GM12878 (cell line): ENCODE measurements around the gene COL19A1. TPM values are rescaled to one million over a fixed set of nuclear protein-coding genes. Genes with fewer than 3 reads are reported as not detected.

Experiments
- ATAC-seq: fragments of 200-7000 bp; cut with Tn5 transposase; 3 replicates; pipeline ENCODE4 v1.9.1; 2020; ENCODE audit warnings: mild to moderate bottlenecking, moderate library complexity
- BruUV-seq: library from RNA; stranded (reverse); fragments of 400-500 nt; replicated peaks from 2 replicates; lab custom pipeline; 2021; lab: Mats Ljungman, UMichigan
- CTCF ChIA-PET: fragments of 300-600 bp; sonication (Branson Sonifier 250); formaldehyde crosslinking; extraction: SDS; loops from one replicate; lab custom pipeline; 2021; ENCODE audit warnings: inconsistent platforms; lab: Yijun Ruan, JAX
- POLR2A ChIA-PET: fragments of 350-600 bp; formaldehyde crosslinking; extraction: SDS; loops from one replicate; lab custom pipeline; 2021; ENCODE audit warnings: inconsistent platforms; lab: Charles Lee
- RAD21 ChIA-PET: fragments of 300-600 bp; sonication (Branson Sonifier 250); formaldehyde crosslinking; loops from one replicate; lab custom pipeline; 2023; ENCODE audit warnings: antibody characterized with exemption; ENCODE audit not compliant: unreplicated experiment; lab: Charles Lee
- SMC1A ChIA-PET: fragments of 300-600 bp; sonication (Branson Sonifier 250); formaldehyde crosslinking; loops from one replicate; lab custom pipeline; 2023; ENCODE audit not compliant: unreplicated experiment, uncharacterized antibody; lab: Charles Lee
- DNase-seq: peaks from one replicate; pipeline ENCODE4 v3.0.0-alpha.2; 2011; ENCODE audit warnings: low read depth, low spot score
- FAIRE-seq: peaks from 3 replicates; lab custom pipeline; 2011; peaks lifted over from hg19 to GRCh38; lab: Jason Lieb, UNC
- H2AFZ ChIP-seq: 2 replicates; pipeline ENCODE4 v1.6.0; 2011; ENCODE audit warnings: low read depth, low read length, control low read depth; ENCODE audit not compliant: control insufficient read depth
- H3K27ac ChIP-seq: 2 replicates; pipeline ENCODE4 v1.5.1; 2011; ENCODE audit warnings: control low read depth; ENCODE audit not compliant: control insufficient read depth, insufficient read depth
- H3K27me3 ChIP-seq, 2 experiments: replicated peaks in 1 of 2; 2 replicates each; pipeline versions ENCODE4 v1.6.0 to v1.6.1; 2011; ENCODE audit warnings: low read length in 1 of 2; ENCODE audit not compliant: control insufficient read depth in 2 of 2, insufficient read depth in 2 of 2
- H3K36me3 ChIP-seq, 2 experiments: 2 replicates each; pipeline ENCODE4 v1.5.1; 2011; ENCODE audit warnings: low read length in 1 of 2; ENCODE audit not compliant: control insufficient read depth in 2 of 2, insufficient read depth in 2 of 2
- H3K4me1 ChIP-seq: 2 replicates; pipeline ENCODE4 v1.6.1; 2011; ENCODE audit warnings: mild to moderate bottlenecking, low read length, moderate library complexity, mixed read lengths; ENCODE audit not compliant: control insufficient read depth, insufficient read depth
- H3K4me2 ChIP-seq: 2 replicates; pipeline ENCODE4 v1.6.0; 2011; ENCODE audit warnings: control low read depth; ENCODE audit not compliant: control insufficient read depth, insufficient read depth
- H3K4me3 ChIP-seq: fragments of 200-600 bp; sonication (generic); 2 replicates; pipeline ENCODE4 v1.5.1; 2016
- H3K79me2 ChIP-seq: 2 replicates; pipeline ENCODE4 v1.6.0; 2011; ENCODE audit warnings: low read length; ENCODE audit not compliant: control insufficient read depth, insufficient read depth
- H3K9ac ChIP-seq: 2 replicates; pipeline ENCODE4 v1.8.0; 2011; ENCODE audit warnings: low read length, control low read depth, mixed read lengths; ENCODE audit not compliant: control insufficient read depth, insufficient read depth
- H3K9me3 ChIP-seq: replicated peaks from 3 replicates; pipeline ENCODE4 v1.5.1; 2011; ENCODE audit warnings: mild to moderate bottlenecking, low read length; ENCODE audit not compliant: control insufficient read depth, insufficient read depth
- H4K20me1 ChIP-seq: 2 replicates; pipeline ENCODE4 v1.6.0; 2011; ENCODE audit not compliant: control insufficient read depth, insufficient read depth
- ATF7 ChIP-seq: fragments of 450-650 bp; IDR thresholded peaks from 2 replicates; pipeline ENCODE4 v1.6.1; 2016; ENCODE audit warnings: low read depth, mild to moderate bottlenecking
- CHD1 ChIP-seq: IDR thresholded peaks from 2 replicates; pipeline ENCODE4 v1.6.1; 2012; ENCODE audit warnings: low read depth, low read length, improper control_type of control experiment
- DPF2 ChIP-seq: fragments of 450-650 bp; IDR thresholded peaks from 2 replicates; pipeline ENCODE4 v1.6.1; 2017; ENCODE audit warnings: mild to moderate bottlenecking
- FOXK2 ChIP-seq: fragments of 450-650 bp; IDR thresholded peaks from 2 replicates; pipeline ENCODE4 v1.6.1; 2017; ENCODE audit warnings: mild to moderate bottlenecking, moderate library complexity
- HDGF ChIP-seq: fragments of 450-650 bp; IDR thresholded peaks from 2 replicates; pipeline ENCODE4 v1.6.1; 2016; ENCODE audit warnings: antibody characterized with exemption
- IKZF2 ChIP-seq, 2 experiments: fragments of 450-650 bp; IDR thresholded peaks; 2 replicates each; pipeline ENCODE4 v1.6.1; 2017; ENCODE audit warnings: mild to moderate bottlenecking in 2 of 2, moderate library complexity in 2 of 2
- NFYB ChIP-seq: IDR thresholded peaks from 2 replicates; pipeline ENCODE4 v1.6.1; 2011; ENCODE audit warnings: low read depth, mild to moderate bottlenecking, low read length, improper control_type of control experiment, moderate library complexity; ENCODE audit not compliant: insufficient read depth
- NR2F1 ChIP-seq: fragments of 450-650 bp; conservative IDR thresholded peaks from 2 replicates; pipeline ENCODE4 v1.6.1; 2017; ENCODE audit warnings: mild to moderate bottlenecking
- SMAD5 ChIP-seq: IDR thresholded peaks from 2 replicates; pipeline ENCODE4 v1.6.1; 2016; ENCODE audit warnings: antibody characterized with exemption, low read depth
- ZBED1 ChIP-seq: IDR thresholded peaks from 2 replicates; pipeline ENCODE4 v1.6.1; 2016; ENCODE audit warnings: borderline replicate concordance
- WGBS: methylation state at CpG from one replicate; pipeline ENCODE4 v1.1.6; 2016; ENCODE audit warnings: low lambda C conversion rate; ENCODE audit not compliant: insufficient replicate concordance, insufficient coverage; ENCODE audit errors: missing lambda C conversion rate; 5-methylcytosine and 5-hydroxymethylcytosine counted together
- in situ Hi-C: fragments of 300-500 bp; cut with MboI; formaldehyde crosslinking; loops from 9 replicates; pipeline ENCODE4 v1.14.3; 2018; ENCODE audit warnings: mixed read lengths
- intact Hi-C: fragments of 100-400 bp; cut with micrococcal nuclease; formaldehyde crosslinking; loops from one replicate; pipeline ENCODE4 v1.14.2; 2022; ENCODE audit not compliant: unreplicated experiment
- polyA plus RNA-seq, 11 experiments: library from polyadenylated mRNA; depleted of rRNA in 4 of 11; unstranded in 6 of 11; stranded (reverse) in 5 of 11; fragments of >200 nt; fragmentation: Nextera tagmentation in 4 of 11; fragmentation: Illumina TruSeq in 1 of 11; extraction: Ambion mirVana in 4 of 11; extraction: Trizol in 1 of 11; gene quantifications; 1 replicate in 1 of 11; 2 replicates in 10 of 11; pipeline versions ENCODE4 v1.2.1 to v1.2.3, GENCODE V29; 2011 to 2016; ENCODE audit warnings: inconsistent platforms in 2 of 11, missing spikeins in 2 of 11, low read depth in 1 of 11
- total RNA-seq, 4 experiments: library from RNA; depleted of rRNA in 3 of 4; stranded (reverse); fragments of >200 nt in 3 of 4; fragmentation: Illumina TruSeq in 1 of 4; extraction: Trizol in 1 of 4; gene quantifications; 2 replicates each; pipeline versions ENCODE4 v1.2.1 to v1.2.3, GENCODE V29; 2013 to 2021
- TF ChIP-seq, protein P1 (sequence below): fragments of 450-650 bp; IDR thresholded peaks from 2 replicates; pipeline ENCODE4 v1.6.1; 2016; ENCODE audit warnings: mild to moderate bottlenecking
- TF ChIP-seq, protein P2 (sequence below): fragments of 450-650 bp; IDR thresholded peaks from 2 replicates; pipeline ENCODE4 v1.6.1; 2016; ENCODE audit warnings: mild to moderate bottlenecking, moderate library complexity, borderline replicate concordance

Gene COL19A1
- total and polyA plus RNA-seq, 10 of the 15 experiments (the other 5 are each of a cell fraction or from before 2014, with no cell fraction given) = 1.1 to 13.5 (median 4.1) TPM

DNA sequence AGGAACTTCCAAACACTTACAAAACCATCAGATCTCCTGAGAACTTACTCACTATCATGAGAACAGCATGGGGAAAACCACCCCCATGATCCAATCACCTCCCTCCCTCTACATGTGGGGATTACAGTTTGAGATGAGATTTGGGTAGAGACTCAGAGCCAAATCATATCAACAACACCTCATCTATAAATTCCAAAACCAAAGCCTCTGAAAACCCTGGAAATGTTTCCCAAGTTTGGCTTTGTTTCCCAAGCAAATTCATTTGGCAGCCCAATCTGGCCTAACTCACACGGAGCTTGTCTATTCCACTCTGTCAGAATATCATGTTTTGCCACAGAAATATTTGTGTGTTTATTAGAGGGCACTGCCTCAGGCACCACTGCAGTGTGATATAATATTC lies 293.9 kb downstream of the COL19A1 start:
- ChIA-PET RAD21 (no interaction called here), POLR2A (no interaction called here), CTCF (interaction anchor here (1.0 to 1.8 kb wide), 4 partner anchors 11 to 322 kb away, joined by 3 to 6 read pairs (median 3); no protein-coding TSS in a partner anchor), SMC1A (interaction anchor here (1.2 kb wide), 1 partner anchor 321 kb away, joined by 5 read pairs; no protein-coding TSS in a partner anchor)
- 100% methylated on average over 1 of the region's 1 CpG for WGBS
- ATAC-seq = no peak
- intact Hi-C loops = no loop called here
- Histone ChIP-seq H3K9me3 (no peaks in the 10 kb centered on the region), H2AFZ (no peak overlapping the region), H3K36me3 (no peaks in the 10 kb centered on the region; a peak in 3 of 4 replicates), H3K9ac (no peak overlapping the region), H3K4me2 (no peak overlapping the region), H4K20me1 (no peaks in the 10 kb centered on the region), H3K27ac (no peak overlapping the region), H3K4me3 (no peak overlapping the region), H3K79me2 (no peaks in the 10 kb centered on the region), H3K4me1 (peaks cover 2% of the 10 kb centered on the region; the same call in 1 of the 2 replicates), H3K27me3 (no peaks in the 10 kb centered on the region)
- in situ Hi-C loops = no loop called here
- no peak for DNase-seq
- TF ChIP-seq HDGF = no peak
- TF ChIP-seq DPF2 = no peak
- no peak for TF ChIP-seq CHD1
- TF ChIP-seq IKZF2 (IDR thresholded peaks at IDR 0.05) = no peak
- TF ChIP-seq NFYB = no peak
- no peak for TF ChIP-seq NR2F1
- TF ChIP-seq SMAD5 = no peak
- no peak for TF ChIP-seq ATF7
- TF ChIP-seq, protein P1, sequence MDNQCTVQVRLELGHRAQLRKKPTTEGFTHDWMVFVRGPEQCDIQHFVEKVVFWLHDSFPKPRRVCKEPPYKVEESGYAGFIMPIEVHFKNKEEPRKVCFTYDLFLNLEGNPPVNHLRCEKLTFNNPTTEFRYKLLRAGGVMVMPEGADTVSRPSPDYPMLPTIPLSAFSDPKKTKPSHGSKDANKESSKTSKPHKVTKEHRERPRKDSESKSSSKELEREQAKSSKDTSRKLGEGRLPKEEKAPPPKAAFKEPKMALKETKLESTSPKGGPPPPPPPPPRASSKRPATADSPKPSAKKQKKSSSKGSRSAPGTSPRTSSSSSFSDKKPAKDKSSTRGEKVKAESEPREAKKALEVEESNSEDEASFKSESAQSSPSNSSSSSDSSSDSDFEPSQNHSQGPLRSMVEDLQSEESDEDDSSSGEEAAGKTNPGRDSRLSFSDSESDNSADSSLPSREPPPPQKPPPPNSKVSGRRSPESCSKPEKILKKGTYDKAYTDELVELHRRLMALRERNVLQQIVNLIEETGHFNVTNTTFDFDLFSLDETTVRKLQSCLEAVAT = no peak
- no peak for TF ChIP-seq FOXK2
- TF ChIP-seq ZBED1 = no peak
- TF ChIP-seq, protein P2, sequence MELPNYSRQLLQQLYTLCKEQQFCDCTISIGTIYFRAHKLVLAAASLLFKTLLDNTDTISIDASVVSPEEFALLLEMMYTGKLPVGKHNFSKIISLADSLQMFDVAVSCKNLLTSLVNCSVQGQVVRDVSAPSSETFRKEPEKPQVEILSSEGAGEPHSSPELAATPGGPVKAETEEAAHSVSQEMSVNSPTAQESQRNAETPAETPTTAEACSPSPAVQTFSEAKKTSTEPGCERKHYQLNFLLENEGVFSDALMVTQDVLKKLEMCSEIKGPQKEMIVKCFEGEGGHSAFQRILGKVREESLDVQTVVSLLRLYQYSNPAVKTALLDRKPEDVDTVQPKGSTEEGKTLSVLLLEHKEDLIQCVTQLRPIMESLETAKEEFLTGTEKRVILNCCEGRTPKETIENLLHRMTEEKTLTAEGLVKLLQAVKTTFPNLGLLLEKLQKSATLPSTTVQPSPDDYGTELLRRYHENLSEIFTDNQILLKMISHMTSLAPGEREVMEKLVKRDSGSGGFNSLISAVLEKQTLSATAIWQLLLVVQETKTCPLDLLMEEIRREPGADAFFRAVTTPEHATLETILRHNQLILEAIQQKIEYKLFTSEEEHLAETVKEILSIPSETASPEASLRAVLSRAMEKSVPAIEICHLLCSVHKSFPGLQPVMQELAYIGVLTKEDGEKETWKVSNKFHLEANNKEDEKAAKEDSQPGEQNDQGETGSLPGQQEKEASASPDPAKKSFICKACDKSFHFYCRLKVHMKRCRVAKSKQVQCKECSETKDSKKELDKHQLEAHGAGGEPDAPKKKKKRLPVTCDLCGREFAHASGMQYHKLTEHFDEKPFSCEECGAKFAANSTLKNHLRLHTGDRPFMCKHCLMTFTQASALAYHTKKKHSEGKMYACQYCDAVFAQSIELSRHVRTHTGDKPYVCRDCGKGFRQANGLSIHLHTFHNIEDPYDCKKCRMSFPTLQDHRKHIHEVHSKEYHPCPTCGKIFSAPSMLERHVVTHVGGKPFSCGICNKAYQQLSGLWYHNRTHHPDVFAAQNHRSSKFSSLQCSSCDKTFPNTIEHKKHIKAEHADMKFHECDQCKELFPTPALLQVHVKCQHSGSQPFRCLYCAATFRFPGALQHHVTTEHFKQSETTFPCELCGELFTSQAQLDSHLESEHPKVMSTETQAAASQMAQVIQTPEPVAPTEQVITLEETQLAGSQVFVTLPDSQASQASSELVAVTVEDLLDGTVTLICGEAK = no peak
- BruUV-seq = no TSS peak
- no peak for FAIRE-seq
